Measurements from ENCODE around the gene DIPK2A. TPM values are rescaled to one million over a fixed set of nuclear protein-coding genes. Genes with fewer than 3 reads are reported as not detected.

DIPK2A gene, protein sequence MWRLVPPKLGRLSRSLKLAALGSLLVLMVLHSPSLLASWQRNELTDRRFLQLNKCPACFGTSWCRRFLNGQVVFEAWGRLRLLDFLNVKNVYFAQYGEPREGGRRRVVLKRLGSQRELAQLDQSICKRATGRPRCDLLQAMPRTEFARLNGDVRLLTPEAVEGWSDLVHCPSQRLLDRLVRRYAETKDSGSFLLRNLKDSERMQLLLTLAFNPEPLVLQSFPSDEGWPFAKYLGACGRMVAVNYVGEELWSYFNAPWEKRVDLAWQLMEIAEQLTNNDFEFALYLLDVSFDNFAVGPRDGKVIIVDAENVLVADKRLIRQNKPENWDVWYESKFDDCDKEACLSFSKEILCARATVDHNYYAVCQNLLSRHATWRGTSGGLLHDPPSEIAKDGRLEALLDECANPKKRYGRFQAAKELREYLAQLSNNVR
- total RNA-seq (2022; extraction: Qiagen RNA extraction), result 5.4 to 7.3 TPM (median 6.0 TPM) in 5 replicates

DNA sequence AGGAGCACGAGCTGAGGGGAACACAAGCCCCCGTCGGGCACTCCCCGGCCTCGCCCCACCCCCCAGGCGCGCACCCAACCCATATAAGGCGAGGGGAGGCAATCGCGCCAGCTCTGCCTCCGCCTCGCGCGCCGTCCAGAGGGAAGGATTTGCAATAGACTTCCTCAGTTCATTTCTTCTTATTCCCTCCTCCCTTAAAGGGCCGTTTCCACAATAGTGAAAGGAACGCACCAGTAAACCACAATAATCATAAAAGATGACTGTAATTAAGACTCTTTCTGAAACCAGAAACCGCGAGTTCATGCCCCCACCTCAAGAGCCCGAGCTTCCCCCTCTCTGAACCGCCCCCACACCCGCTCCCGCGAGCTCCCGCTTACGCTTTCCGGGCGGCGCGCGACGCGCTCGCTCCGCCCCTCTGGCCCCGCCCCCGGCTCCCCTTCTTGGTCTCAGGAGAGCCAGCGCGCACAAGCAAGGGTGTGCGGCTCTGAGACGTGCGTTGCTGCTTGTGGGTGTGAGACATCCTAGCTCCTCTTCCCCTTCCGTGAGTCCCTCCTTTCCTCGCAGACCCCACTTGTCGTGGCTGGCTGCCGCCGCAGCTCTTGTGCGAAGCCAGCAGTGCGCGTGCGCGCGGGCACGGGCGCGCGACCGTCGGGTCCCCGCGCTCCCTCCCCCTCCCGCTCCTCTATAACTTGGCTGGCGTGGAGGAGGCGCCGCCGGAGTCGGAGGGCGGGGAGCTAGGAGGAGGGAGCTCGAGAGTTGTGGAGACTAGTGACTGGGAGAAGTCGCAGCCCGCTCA is at the start of gene DIPK2A:
Gene DIPK2A (plus strand): TSS at position 465 of the 796 bp plus-strand sequence. CDS start 510 bp downstream, outside the sequence.

Other genes with a start within 250 kb of the DIPK2A start
- gene SLC9A9, start 123.4 kb upstream of the DIPK2A start, total RNA-seq (2022; extraction: Qiagen RNA extraction), result 0.19 to 0.45 TPM (median 0.34 TPM) in 5 replicates